GM12874 (cell line): ENCODE results near the gene SCG3.

ENCODE experiments used
- TF ChIP-seq, protein P1 (sequence below): IDR thresholded peaks from 2 replicates; pipeline ENCODE4 v1.5.1; 2011; ENCODE audit warnings: low read depth, mild to moderate bottlenecking, control low read depth, low read length, moderate library complexity; ENCODE audit not compliant: insufficient read depth

The SCG3 gene

GRCh38 chr15:51724199-51724598 is 42.9 kb downstream of the SCG3 start:
- TF ChIP-seq, protein P1, sequence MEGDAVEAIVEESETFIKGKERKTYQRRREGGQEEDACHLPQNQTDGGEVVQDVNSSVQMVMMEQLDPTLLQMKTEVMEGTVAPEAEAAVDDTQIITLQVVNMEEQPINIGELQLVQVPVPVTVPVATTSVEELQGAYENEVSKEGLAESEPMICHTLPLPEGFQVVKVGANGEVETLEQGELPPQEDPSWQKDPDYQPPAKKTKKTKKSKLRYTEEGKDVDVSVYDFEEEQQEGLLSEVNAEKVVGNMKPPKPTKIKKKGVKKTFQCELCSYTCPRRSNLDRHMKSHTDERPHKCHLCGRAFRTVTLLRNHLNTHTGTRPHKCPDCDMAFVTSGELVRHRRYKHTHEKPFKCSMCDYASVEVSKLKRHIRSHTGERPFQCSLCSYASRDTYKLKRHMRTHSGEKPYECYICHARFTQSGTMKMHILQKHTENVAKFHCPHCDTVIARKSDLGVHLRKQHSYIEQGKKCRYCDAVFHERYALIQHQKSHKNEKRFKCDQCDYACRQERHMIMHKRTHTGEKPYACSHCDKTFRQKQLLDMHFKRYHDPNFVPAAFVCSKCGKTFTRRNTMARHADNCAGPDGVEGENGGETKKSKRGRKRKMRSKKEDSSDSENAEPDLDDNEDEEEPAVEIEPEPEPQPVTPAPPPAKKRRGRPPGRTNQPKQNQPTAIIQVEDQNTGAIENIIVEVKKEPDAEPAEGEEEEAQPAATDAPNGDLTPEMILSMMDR, result no peak

DNA sequence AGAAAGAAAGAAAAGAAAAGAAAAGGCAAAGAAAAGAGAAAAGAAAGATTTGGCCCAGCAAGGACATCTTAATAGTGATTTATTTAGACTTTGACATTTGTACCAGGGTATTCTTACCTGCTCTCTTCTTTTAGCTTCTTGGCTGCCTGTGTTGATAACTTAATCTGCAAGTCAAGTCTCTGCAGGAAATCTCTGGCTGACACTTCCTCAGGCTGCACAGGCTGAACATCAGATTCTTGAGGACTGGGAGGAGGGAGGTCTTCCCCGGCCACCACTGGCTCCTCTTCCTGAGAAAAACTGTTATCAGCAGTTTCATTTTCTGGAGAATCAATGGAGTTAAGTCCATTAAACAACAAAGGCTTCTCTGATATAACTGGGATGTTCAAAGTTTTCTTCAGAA is 43.4 kb downstream of the SCG3 start:
- TF ChIP-seq, protein P1, result no peak

GRCh38 chr15:51726302-51727073 is 45.2 kb downstream of the SCG3 start:
- TF ChIP-seq, protein P1, result no peak

DNA sequence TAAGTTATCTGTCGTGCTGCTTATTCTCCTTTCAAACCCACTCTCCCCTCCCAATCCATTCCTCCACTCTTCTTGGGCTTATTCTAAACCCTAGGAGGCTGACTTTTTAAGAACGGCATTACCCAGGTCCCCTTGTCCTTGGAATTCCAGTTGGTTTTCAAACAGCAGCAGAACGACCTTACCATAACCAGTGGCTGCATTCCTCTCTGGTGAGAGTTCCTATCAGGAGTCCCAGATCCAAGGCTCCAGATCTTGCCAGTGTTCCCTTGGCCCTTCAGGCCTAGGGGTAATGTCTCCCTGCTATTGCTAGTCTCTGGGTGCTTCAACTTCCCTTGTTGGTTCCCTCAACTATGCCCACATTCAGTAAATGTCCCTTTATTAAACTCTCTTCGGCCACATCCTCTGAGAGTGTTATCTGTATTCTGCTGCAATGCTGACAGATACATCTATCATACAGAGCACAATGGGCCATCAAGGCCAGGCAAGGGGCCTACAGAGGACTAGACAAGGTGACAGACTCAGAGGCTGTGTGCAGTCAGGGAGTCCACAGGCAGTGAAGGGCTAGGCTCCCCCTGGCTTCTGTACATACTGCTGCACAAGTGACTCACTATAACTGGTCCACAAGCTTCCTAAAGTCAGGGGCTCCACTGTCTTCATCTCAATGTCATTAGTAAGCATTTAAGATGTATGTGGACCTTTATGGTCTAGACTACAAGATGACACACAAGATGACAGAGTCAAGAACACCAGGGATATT is 46.0 kb downstream of the SCG3 start:
- TF ChIP-seq, protein P1, result peak; percentile 37; the same call in 1 of the 2 replicates

DNA sequence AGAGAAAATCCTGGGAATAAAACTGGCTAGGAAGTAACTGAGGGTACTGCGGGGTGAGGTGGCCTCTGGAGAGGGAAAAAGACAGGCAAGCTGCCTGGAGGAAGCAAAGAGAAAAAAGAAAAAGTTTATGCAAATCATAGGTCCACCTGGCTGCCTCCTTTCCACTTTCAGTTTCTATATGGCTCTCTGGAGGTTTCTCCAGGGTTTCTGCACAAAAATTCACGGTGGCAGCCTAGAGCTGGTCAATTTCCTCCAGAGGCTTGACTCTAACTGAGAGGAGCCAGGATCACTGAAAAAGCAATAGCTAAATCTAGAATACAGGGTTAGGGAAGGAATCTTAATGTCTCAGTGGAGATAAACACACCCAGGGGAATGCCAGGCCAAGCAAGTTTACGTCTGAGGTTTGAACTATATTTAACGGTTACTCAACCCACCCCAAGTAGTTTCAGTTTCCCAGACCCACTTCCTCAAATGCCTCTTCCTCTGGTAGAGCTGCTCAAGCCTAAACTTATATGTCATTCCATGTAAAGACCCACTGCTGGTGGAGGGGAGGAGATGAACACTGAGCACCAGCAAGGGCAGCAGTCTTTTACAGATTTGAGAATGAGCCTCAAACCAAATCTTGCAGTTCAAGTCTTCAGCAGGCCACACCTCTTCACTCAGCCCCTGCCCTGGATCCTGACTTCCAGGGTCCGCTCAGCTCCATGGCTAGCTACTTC is 50.4 kb downstream of the SCG3 start:
- TF ChIP-seq, protein P1, result no peak

GRCh38 chr15:51732646-51733045 is 51.3 kb downstream of the SCG3 start:
- TF ChIP-seq, protein P1, result no peak

GRCh38 chr15:51735228-51736010 is 54.1 kb downstream of the SCG3 start:
- TF ChIP-seq, protein P1, result peak; percentile 39; the same call in 1 of the 2 replicates
